ENCODE results near the gene SLC35F1. TPM values are rescaled to one million over a fixed set of nuclear protein-coding genes. Genes with fewer than 3 reads are reported as not detected.

The SLC35F1 gene
- total RNA-seq, 2 donors from 2014 or later = under 0.01 to 0.78 TPM

DNA sequence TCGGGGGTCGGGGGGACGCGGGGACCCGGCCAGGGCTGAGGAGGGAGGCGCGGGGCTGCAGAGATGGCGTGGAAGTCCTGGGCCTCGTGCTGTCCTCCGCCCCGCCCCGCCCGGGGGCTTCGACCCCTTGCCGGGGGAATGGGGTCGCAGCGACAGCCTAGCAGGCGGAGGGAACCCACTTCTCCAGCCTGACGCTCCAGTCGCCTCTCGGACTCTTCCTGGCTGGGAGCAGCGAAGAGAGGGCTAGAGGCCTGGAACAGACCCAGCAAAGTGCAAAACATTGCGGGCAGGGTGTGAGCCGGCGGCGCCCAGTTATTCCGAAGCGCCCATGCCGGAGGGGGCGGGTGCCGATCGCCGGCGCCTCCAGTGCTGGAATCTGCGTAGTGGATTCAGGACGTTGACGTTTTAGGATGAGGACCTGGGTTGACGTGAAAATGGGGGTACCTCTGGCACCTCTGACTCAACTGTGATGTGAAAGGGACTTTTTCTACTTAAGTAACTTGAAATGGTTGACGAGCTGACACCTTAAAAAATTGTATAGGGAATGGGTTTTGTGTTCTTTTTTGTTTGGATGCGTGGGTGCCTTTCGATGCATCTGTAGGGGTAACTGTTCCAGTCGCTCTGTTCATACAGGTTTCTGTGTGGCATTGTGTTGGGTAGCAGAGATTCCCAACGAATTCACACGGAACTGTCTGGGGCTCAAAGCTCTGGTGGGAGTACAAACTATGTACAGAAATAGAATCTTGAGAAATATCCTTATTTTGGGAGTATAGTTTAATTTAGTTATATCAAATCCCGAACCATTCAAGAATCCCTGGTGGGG is 1.4 kb downstream of the SLC35F1 start:
- Histone ChIP-seq H3K36me3 (replicated peaks in 1 of 2; ENCODE audit: insufficient read depth in 1 of 2, low read depth in 2 of 2) (no peaks in the 10 kb centered on the region), H3K27ac (no peak overlapping the region), H3K9me3 (no peaks in the 10 kb centered on the region), H3K27me3 (no peaks in the 10 kb centered on the region), H3K4me3 (peak overlapping the region; percentile 15 to 51), H3K4me1 (peaks cover 12% of the 10 kb centered on the region)
- peak; percentile 6 to 34 (median 18) for DNase-seq
- intact Hi-C loops (cut with DNase I) = no loop called here
- WGBS, 2 donors = 6 to 12% methylated on average over 23 to 45 of the region's 45 CpGs
- TF ChIP-seq CTCF (IDR thresholded peaks at IDR 0.05) = no peak
- TF ChIP-seq POLR2A (IDR thresholded peaks at IDR 0.05) = no peak
- ATAC-seq = no peak

DNA sequence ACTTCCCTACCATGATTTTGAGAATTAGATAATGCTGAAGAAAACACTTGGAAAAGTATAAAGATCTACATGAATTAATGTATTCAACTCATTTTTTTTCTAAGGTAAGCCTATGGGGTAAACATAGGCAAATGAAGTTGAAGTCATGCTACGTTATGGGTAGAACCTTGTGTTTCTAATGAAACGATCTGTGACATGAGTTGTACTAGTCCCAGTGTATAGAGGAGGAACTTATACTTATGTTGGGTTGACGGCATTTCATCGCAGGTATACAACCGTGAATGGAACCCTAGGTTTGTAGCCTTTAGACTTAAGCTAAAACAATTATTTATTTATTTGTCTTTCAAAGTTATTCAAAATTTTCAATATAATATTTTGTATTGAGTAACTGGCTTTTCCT is 2.6 kb downstream of the SLC35F1 start:
- no peak for TF ChIP-seq CTCF (IDR thresholded peaks at IDR 0.05)
- no peak for TF ChIP-seq POLR2A (IDR thresholded peaks at IDR 0.05)
- Histone ChIP-seq H3K4me3 (no peak overlapping the region), H3K27ac (no peak overlapping the region), H3K4me1 (peaks cover 12% of the 10 kb centered on the region), H3K27me3 (no peaks in the 10 kb centered on the region), H3K9me3 (no peaks in the 10 kb centered on the region), H3K36me3 (replicated peaks in 1 of 2; ENCODE audit: insufficient read depth in 1 of 2, low read depth in 2 of 2) (no peaks in the 10 kb centered on the region)
- DNase-seq (no peak), ATAC-seq (no peak)
- WGBS, 2 donors = 87 to 90% methylated on average over 5 of the region's 5 CpGs
- intact Hi-C loops (cut with DNase I) = no loop called here

- WGBS, 2 donors = 82 to 84% methylated on average over 4 of the region's 4 CpGs
- intact Hi-C loops (cut with DNase I) = no loop called here
- ATAC-seq = no peak
- TF ChIP-seq CTCF (IDR thresholded peaks at IDR 0.05) (no peak), POLR2A (IDR thresholded peaks at IDR 0.05) (no peak)
- peaks cover 12% of the 10 kb centered on the region for H3K4me1 ChIP-seq
- no peaks in the 10 kb centered on the region for H3K36me3 ChIP-seq (replicated peaks in 1 of 2; ENCODE audit: insufficient read depth in 1 of 2, low read depth in 2 of 2)
- no peak overlapping the region for H3K27ac ChIP-seq
- H3K4me3 ChIP-seq = no peak overlapping the region
- H3K27me3 ChIP-seq = no peaks in the 10 kb centered on the region
- no peak for DNase-seq
- H3K9me3 ChIP-seq = no peaks in the 10 kb centered on the region
Measured at GRCh38 chr6:117910549-117910948, 3.5 kb downstream of the SLC35F1 start.

GRCh38 chr6:117911150-117911549 is 4.1 kb downstream of the SLC35F1 start:
- Histone ChIP-seq H3K4me3 (no peak overlapping the region), H3K9me3 (no peaks in the 10 kb centered on the region), H3K27ac (no peak overlapping the region), H3K36me3 (replicated peaks in 1 of 2; ENCODE audit: insufficient read depth in 1 of 2, low read depth in 2 of 2) (no peaks in the 10 kb centered on the region), H3K4me1 (peaks cover 12% of the 10 kb centered on the region), H3K27me3 (no peaks in the 10 kb centered on the region)
- DNase-seq = no peak
- TF ChIP-seq CTCF (IDR thresholded peaks at IDR 0.05) = no peak
- TF ChIP-seq POLR2A (IDR thresholded peaks at IDR 0.05) = no peak
- 33% methylated on average over 1 of the region's 1 CpG for WGBS, 2 donors
- intact Hi-C loops (cut with DNase I) = no loop called here
- no peak for ATAC-seq

DNA sequence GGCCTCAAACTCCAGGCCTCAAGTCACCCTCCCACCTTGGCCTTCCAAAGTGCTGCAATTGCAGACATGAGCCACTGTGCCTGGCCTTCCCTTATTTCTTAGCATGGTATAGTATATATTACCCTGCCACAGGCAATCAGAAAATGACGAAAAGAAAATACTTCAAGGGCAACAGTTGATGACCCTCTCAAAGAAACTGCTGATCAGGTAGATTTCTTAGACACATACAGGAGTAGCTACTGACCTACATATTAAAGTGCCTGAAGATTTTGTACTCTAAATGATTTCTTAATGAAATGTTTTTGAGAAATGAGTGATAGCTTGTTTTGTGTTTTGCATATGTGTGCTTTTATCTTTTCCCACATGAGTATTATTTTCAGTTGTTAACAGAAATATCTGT is 4.6 kb downstream of the SLC35F1 start:
- Histone ChIP-seq H3K9me3 (no peaks in the 10 kb centered on the region), H3K27ac (no peak overlapping the region), H3K4me3 (no peak overlapping the region), H3K4me1 (peaks cover 12% of the 10 kb centered on the region), H3K27me3 (no peaks in the 10 kb centered on the region), H3K36me3 (replicated peaks in 1 of 2; ENCODE audit: insufficient read depth in 1 of 2, low read depth in 2 of 2) (no peaks in the 10 kb centered on the region)
- ATAC-seq (no peak), DNase-seq (no peak)
- TF ChIP-seq POLR2A (IDR thresholded peaks at IDR 0.05) (no peak), CTCF (IDR thresholded peaks at IDR 0.05) (no peak)
- intact Hi-C loops (cut with DNase I) = no loop called here
- 84 to 91% methylated on average over 1 of the region's 1 CpG for WGBS, 2 donors
